PC-3 (cell line): Measurements from ENCODE around the gene KCTD1. TPM values are rescaled to one million over a fixed set of nuclear protein-coding genes. Genes with fewer than 3 reads are reported as not detected.

Source experiments
- ATAC-seq: fragments of 200-7000 bp; cut with Tn5 transposase; 2 replicates; pipeline ENCODE4 v1.9.1; 2020; ENCODE audit warnings: mild to moderate bottlenecking, moderate library complexity
- BruUV-seq: library from RNA; stranded (reverse); fragments of 400-500 nt; replicated peaks from 2 replicates; lab custom pipeline; 2021; lab: Mats Ljungman, UMichigan
- CTCF ChIA-PET: fragments of 300-600 bp; sonication (Branson Sonifier 250); formaldehyde crosslinking; loops from one replicate; lab custom pipeline; 2022; ENCODE audit warnings: antibody characterized with exemption; lab: Charles Lee
- POLR2A ChIA-PET: fragments of 300-600 bp; sonication (Branson Sonifier 250); formaldehyde crosslinking; loops from one replicate; lab custom pipeline; 2022; ENCODE audit warnings: antibody characterized with exemption; ENCODE audit not compliant: unreplicated experiment; lab: Charles Lee
- DNase-seq: peaks from one replicate; pipeline ENCODE4 v3.0.0-alpha.2; 2015
- H2AFZ ChIP-seq: fragments of 300-600 bp; sonication (generic); 2 replicates; pipeline ENCODE4 v1.6.0; 2016; ENCODE audit warnings: antibody characterized with exemption, low read length
- H3F3A ChIP-seq: fragments of 300-600 bp; sonication (generic); one replicate; pipeline ENCODE4 v1.6.0; 2017; ENCODE audit warnings: antibody characterized with exemption, low read length, control low read depth, mild to moderate bottlenecking; ENCODE audit not compliant: unreplicated experiment
- H3K27ac ChIP-seq: fragments of 300-600 bp; sonication (generic); 2 replicates; pipeline ENCODE4 v1.5.1; 2016; ENCODE audit warnings: mild to moderate bottlenecking, low read length
- H3K27me3 ChIP-seq: fragments of 300-600 bp; sonication (generic); 2 replicates; pipeline ENCODE4 v1.6.1; 2016; ENCODE audit warnings: low read length, mixed read lengths
- H3K36me3 ChIP-seq: fragments of 300-600 bp; sonication (generic); 2 replicates; pipeline ENCODE4 v1.6.1; 2016; ENCODE audit warnings: low read depth, mixed run types, low read length, mixed read lengths
- H3K4me1 ChIP-seq: fragments of 300-600 bp; sonication (generic); 2 replicates; pipeline ENCODE4 v1.5.1; 2016; ENCODE audit warnings: low read length; ENCODE audit not compliant: insufficient read depth
- H3K4me2 ChIP-seq: fragments of 300-600 bp; sonication (generic); 2 replicates; pipeline ENCODE4 v1.6.0; 2016; ENCODE audit warnings: low read length
- H3K4me3 ChIP-seq: fragments of 300-600 bp; sonication (generic); 2 replicates; pipeline ENCODE4 v1.5.1; 2016; ENCODE audit warnings: mild to moderate bottlenecking, low read length, mixed read lengths
- H3K79me2 ChIP-seq: fragments of 300-600 bp; sonication (generic); 2 replicates; pipeline ENCODE4 v1.6.1; 2017; ENCODE audit warnings: low read length, mixed read lengths
- H3K9ac ChIP-seq: fragments of 300-600 bp; sonication (generic); 2 replicates; pipeline ENCODE4 v1.6.0; 2016; ENCODE audit warnings: mild to moderate bottlenecking, low read length
- H3K9me2 ChIP-seq: fragments of 300-600 bp; sonication (generic); replicated peaks from 2 replicates; pipeline ENCODE4 v1.6.1; 2016; ENCODE audit warnings: mixed run types, low read length, mixed read lengths
- H3K9me3 ChIP-seq: fragments of 300-600 bp; sonication (generic); 2 replicates; pipeline ENCODE4 v1.6.1; 2016; ENCODE audit warnings: low read length, mixed read lengths
- H4K20me1 ChIP-seq: fragments of 300-600 bp; sonication (generic); 2 replicates; pipeline ENCODE4 v1.6.1; 2016; ENCODE audit warnings: low read length, mixed read lengths
- EZH2 ChIP-seq: fragments of 300-600 bp; sonication (generic); IDR thresholded peaks from one replicate; pipeline ENCODE4 v1.6.1; 2017; ENCODE audit warnings: antibody characterized with exemption, mild to moderate bottlenecking, low read length; ENCODE audit not compliant: unreplicated experiment
- EZH2phosphoT487 ChIP-seq: fragments of 300-600 bp; sonication (generic); IDR thresholded peaks from 2 replicates; pipeline ENCODE4 v1.6.1; 2018; ENCODE audit warnings: mild to moderate bottlenecking, antibody characterized with exemption, low read length, borderline replicate concordance
- intact Hi-C: fragments of 100-400 bp; cut with micrococcal nuclease; formaldehyde crosslinking; loops from 2 replicates; pipeline ENCODE4 v1.9.0; 2023
- total RNA-seq: library from RNA; depleted of rRNA; stranded (reverse); fragments of >200 nt; gene quantifications from 2 replicates; pipeline ENCODE4 v1.2.3, GENCODE V29; 2014
- TF ChIP-seq, protein P1 (sequence below): fragments of 300-600 bp; sonication (generic); conservative IDR thresholded peaks from 2 replicates; pipeline ENCODE4 v1.5.1; 2017; ENCODE audit warnings: antibody characterized with exemption, low read depth, mild to moderate bottlenecking, low read length

KCTD1 gene
- total RNA-seq, 1 experiment from 2014 or later = 15.8 TPM

GRCh38 chr18:26480897-26481795, 67.2 kb downstream of the KCTD1 start:
- peak overlapping the region; percentile 97 for H3K27ac ChIP-seq
- H3K4me1 ChIP-seq = peaks cover 73% of the 10 kb centered on the region
- intact Hi-C loops = loop anchor here (1.0 to 5.0 kb wide), 4 partner anchors 64 to 266 kb away; no protein-coding TSS in a partner anchor
- H3K27me3 ChIP-seq = no peaks in the 10 kb centered on the region
- peak overlapping the region; percentile 48 for H3K4me3 ChIP-seq
- H3K4me2 ChIP-seq = peak overlapping the region; percentile 85
- ChIA-PET POLR2A (interaction anchor here (0.6 kb wide), 2 partner anchors 65 to 204 kb away, joined by 3 to 5 read pairs; no protein-coding TSS in a partner anchor), CTCF (interaction anchor here (0.9 to 1.0 kb wide), 3 partner anchors 64 to 140 kb away, joined by 3 read pairs; no protein-coding TSS in a partner anchor)
- no peaks in the 10 kb centered on the region; the same call in 1 of the 2 replicates for H3K36me3 ChIP-seq
- peaks cover 5% of the 10 kb centered on the region for H3F3A ChIP-seq
- ATAC-seq = peak; percentile 83
- DNase-seq = peak; percentile 98
- TF ChIP-seq EZH2phosphoT487 = no peak
- TF ChIP-seq, protein P1, sequence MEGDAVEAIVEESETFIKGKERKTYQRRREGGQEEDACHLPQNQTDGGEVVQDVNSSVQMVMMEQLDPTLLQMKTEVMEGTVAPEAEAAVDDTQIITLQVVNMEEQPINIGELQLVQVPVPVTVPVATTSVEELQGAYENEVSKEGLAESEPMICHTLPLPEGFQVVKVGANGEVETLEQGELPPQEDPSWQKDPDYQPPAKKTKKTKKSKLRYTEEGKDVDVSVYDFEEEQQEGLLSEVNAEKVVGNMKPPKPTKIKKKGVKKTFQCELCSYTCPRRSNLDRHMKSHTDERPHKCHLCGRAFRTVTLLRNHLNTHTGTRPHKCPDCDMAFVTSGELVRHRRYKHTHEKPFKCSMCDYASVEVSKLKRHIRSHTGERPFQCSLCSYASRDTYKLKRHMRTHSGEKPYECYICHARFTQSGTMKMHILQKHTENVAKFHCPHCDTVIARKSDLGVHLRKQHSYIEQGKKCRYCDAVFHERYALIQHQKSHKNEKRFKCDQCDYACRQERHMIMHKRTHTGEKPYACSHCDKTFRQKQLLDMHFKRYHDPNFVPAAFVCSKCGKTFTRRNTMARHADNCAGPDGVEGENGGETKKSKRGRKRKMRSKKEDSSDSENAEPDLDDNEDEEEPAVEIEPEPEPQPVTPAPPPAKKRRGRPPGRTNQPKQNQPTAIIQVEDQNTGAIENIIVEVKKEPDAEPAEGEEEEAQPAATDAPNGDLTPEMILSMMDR = no peak
- no peak for TF ChIP-seq EZH2
- TSS peak; percentile 84 for BruUV-seq
- H2AFZ ChIP-seq = peak overlapping the region; percentile 51
- H3K9me3 ChIP-seq = no peaks in the 10 kb centered on the region
- H3K9ac ChIP-seq = peak overlapping the region; percentile 72
- no peaks in the 10 kb centered on the region for H3K9me2 ChIP-seq
- H3K79me2 ChIP-seq = peaks cover 22% of the 10 kb centered on the region
- H4K20me1 ChIP-seq = no peaks in the 10 kb centered on the region

DNA sequence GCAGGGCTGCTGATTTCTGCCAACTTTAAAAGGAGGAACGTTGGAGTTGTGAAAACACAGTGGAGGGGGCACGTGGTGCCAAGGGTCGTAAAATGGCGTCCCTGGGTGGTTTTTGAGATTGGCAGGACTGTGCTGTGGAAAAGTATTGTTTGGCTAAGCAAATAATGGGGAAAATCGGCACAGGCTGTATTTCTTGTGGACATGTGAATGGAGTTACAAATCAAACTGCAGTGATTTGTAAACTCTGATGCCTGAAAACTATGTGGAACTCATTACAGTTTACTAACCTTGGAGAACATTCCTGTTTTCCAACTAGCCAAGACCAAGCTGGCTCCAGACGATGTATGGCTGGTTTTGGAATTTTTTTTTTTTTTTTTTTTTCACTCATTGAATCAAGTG, 68.7 kb downstream of the KCTD1 start:
- Histone ChIP-seq H3K9me3 (no peaks in the 10 kb centered on the region), H4K20me1 (no peaks in the 10 kb centered on the region), H3K9ac (peak overlapping the region; percentile 61), H3K36me3 (peaks cover 7% of the 10 kb centered on the region; the same call in 1 of the 2 replicates), H3K4me2 (peak overlapping the region; percentile 3), H3K27me3 (no peaks in the 10 kb centered on the region), H2AFZ (peak overlapping the region; percentile 15; the same call in 1 of the 2 replicates), H3K9me2 (no peaks in the 10 kb centered on the region), H3K79me2 (peaks cover 18% of the 10 kb centered on the region; the same call in 1 of the 2 replicates), H3K27ac (peak overlapping the region; percentile 97), H3K4me3 (no peak overlapping the region), H3K4me1 (peaks cover 73% of the 10 kb centered on the region), H3F3A (peaks cover 5% of the 10 kb centered on the region)
- ATAC-seq (no peak), DNase-seq (peak; percentile 28)
- BruUV-seq = no TSS peak
- intact Hi-C loops = loop anchor here (2.0 to 5.0 kb wide), 3 partner anchors 65 to 177 kb away; no protein-coding TSS in a partner anchor
- ChIA-PET POLR2A (interaction anchor here (0.6 kb wide), 1 partner anchor 69 kb away, joined by 4 read pairs; the partner anchor contains the start of gene KCTD1), CTCF (no interaction called here)
- TF ChIP-seq EZH2phosphoT487 (no peak), EZH2 (no peak)
- TF ChIP-seq, protein P1 = no peak
